Prostate gland (tissue), 2 donors: ENCODE data around the gene IL21R.

ENCODE experiments used
- CTCF ChIP-seq, 4 experiments: fragments of 200-600 bp in 2 of 4; fragments of 450-650 bp in 2 of 4; sonication (generic) in 2 of 4; IDR thresholded peaks; 1 replicate in 3 of 4; 2 replicates in 1 of 4; pipeline ENCODE4 v1.5.1; 2016 to 2019; ENCODE audit warnings: antibody characterized with exemption in 4 of 4, mild to moderate bottlenecking in 2 of 4, moderate library complexity in 2 of 4
- POLR2A ChIP-seq: fragments of 450-650 bp; IDR thresholded peaks from one replicate; pipeline ENCODE4 v1.6.1; 2016; ENCODE audit warnings: antibody characterized with exemption, mild to moderate bottlenecking

GRCh38 chr16:27429330-27429871 lies 27.4 kb downstream of the IL21R start:
- TF ChIP-seq CTCF (IDR thresholded peaks at IDR 0.05) = no peak
- TF ChIP-seq POLR2A = no peak
